GM21528 (cell line): ENCODE measurements around the gene ZNF683.
"Not testable (repeated sequence)": the region's sequence is repeated elsewhere in the genome, so short reads cannot be mapped to it uniquely, and the experiment has no call there.

Source experiments
- ATAC-seq: cut with Tn5 transposase; IDR thresholded peaks from one replicate; pipeline ENCODE4 v1.9.1; 2021; ENCODE audit warnings: mild to moderate bottlenecking, moderate library complexity; ENCODE audit not compliant: unreplicated experiment, low FRiP score

Gene ZNF683

DNA sequence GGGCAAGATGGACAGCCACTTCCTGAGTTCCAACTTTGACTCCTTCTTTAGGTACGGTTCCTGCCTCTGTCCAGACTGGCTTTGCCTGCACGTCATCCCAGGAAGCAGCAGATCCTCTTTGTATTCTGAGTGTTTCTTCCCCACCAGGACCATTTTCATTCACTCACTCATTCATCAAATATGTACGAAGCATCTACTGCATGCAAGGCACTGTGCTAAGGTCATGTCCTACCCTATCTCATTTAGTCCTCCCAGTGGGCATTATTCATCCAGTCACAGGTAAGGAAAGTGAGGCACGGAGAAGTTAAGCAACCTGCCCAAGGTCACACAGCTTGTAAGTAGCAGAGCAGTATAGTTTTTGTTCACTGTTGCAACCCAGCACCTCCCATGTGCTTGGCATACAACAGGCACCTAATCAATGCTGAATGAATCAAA, 32.5 kb downstream of the ZNF683 start:
- ATAC-seq = no peak

GRCh38 chr1:26338670-26339069, 33.9 kb downstream of the ZNF683 start:
- no peak for ATAC-seq

- ATAC-seq = no peak
Measured at GRCh38 chr1:26337625-26338024, 34.9 kb downstream of the ZNF683 start.

DNA sequence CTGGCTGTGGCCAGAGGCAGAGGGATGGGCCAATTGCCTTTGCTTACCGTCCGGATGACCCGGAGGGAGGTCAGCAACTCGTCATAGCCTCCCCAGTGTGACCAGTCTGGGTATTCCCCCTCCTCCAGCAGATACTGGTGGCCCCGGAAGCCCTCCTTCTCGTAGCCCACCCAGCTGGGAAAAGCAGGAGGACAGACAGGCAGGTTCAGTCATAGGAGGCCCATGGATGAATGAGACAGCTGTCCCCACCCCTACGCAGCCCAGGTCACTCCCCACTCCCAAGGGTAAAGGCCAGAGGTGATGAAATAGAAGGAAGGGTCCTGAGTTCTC, 35.4 kb downstream of the ZNF683 start:
- no peak for ATAC-seq

DNA sequence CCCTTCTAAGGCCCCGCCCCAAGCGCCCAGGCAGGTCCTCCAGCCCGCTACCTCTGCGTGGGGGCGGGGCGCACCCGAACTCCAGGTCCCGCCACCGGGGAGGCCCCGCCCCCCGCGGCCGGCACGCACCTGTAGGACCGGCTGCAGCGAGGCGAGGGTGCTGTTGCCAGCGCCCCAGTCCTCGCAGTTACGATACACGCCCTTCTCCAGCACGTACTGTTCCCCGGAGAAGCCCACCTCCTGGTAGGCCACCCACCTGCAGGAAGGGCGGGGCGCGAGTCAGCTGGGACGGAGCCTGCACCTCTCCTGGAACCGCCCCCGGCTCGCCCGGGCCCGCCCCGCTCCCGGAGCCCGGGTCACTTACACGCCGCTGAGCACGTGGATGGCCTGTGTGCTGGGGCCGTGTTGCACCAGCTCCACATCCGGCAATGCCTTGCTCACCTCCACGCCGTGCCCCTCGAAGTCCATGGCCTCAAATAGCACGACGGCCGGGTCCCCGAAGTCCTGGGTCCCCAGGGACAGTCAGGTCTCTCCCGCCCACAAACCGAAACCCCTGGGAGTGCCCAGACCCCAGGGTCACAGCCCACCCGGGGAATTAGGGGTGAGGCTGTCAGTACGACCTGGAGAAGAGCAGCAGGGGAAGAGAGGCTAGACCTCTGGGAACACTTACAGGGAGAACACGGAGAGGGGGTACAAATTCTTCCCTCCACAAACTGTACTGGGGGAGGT, 35.9 kb downstream of the ZNF683 start:
- peak; percentile 62 for ATAC-seq

GRCh38 chr1:26335774-26336476, 36.6 kb downstream of the ZNF683 start:
- ATAC-seq = no peak

DNA sequence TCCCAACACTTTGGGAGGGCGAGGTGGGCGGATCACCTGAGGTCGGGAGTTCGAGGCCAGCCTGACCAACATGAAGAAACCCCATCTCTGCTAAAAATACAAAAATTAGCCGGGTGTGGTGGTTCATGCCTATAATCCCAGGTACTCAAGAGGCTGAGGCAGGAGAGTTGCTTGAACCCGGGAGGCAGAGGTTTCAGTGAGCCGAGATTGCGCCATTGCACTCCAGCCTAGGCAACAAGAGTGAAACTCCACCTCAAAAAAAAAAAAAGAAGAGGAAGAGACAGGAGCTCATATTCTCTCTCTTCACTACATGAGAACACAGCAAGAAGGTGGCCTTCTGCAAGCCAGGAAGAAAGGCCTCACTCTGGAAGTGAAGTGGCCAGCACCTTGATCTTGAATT, 39.2 kb downstream of the ZNF683 start:
- not testable (repeated sequence) for ATAC-seq

- no peak for ATAC-seq
Measured at GRCh38 chr1:26330276-26330675, 42.3 kb downstream of the ZNF683 start.

DNA sequence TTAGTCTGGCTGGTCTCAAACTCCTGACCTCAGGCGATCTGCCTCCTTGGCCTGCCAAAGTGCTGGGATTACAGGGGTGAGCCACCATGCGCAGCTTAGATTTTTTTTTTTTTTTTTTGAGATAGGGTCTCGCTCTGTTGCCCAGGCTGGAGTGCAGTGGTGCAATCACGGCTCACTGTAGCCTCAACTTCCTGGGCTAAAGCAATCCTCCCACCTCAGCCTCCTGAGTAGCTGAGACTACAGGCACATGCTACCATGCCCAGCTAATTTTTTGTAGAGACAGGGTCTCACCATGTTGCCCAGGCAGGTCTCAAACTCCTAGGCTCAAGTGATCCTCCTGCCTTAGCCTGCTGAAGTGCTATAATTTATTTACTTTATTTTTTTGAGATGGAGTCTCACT, 43.2 kb downstream of the ZNF683 start:
- not testable (repeated sequence) for ATAC-seq

DNA sequence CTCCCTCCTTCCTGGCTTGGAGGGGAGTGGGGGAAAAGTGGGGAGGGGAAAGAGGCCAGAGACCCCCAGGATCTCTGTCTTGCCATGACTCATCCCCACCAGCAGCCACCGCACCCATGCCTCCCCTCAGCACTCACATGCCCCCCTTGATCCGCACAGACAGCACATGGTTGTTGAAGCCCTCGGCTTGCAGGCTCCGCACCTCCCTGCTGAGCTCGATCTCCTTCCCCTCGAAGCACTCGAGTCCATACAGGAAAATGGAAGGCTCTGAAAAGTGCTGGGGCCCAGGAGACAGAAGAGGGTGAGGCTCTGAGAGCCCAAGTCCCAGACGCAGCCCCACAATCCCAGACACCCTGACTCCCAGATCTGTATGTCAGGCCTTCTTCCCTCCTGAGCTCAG, 44.0 kb downstream of the ZNF683 start:
- no peak for ATAC-seq

- no peak for ATAC-seq
Measured at GRCh38 chr1:26327956-26328362, 44.6 kb downstream of the ZNF683 start.

GRCh38 chr1:26324550-26324949, 48.0 kb downstream of the ZNF683 start:
- ATAC-seq = no peak

- no peak for ATAC-seq
Measured at GRCh38 chr1:26323382-26323781, 49.2 kb downstream of the ZNF683 start.

- no peak for ATAC-seq
Measured at GRCh38 chr1:26322042-26322331, 50.6 kb downstream of the ZNF683 start.

- no peak for ATAC-seq
Measured at GRCh38 chr1:26321315-26322041, 51.1 kb downstream of the ZNF683 start.

DNA sequence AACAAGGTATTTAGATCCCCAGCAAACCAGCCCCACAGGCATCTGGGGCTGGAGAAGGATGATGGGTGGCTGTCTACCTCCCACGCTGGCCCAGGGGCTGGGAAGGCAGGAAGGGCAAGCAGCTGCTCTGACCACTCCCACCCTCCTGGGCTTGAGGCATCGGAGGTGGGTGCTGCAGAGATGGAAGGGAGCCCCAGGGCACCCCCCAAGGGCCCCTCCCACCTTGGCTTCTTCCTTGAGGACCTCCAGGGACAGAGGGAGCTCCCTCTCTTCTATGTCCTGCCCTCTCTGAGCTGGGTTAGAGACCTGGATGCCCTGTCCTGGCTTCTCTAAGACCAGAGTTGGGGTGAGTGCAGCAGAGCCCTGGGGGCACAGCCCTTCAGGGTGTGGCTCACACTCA, 51.7 kb downstream of the ZNF683 start:
- ATAC-seq = no peak

GRCh38 chr1:26318338-26319064, 54.0 kb downstream of the ZNF683 start:
- no peak for ATAC-seq

- peak; percentile 39 for ATAC-seq
Measured at GRCh38 chr1:26317612-26318337, 54.8 kb downstream of the ZNF683 start, which contains the start of gene CD52. Gene CD52, plus strand, starts transcription at chr1:26317958. Its CDS starts 60 bp downstream, at chr1:26318018.

DNA sequence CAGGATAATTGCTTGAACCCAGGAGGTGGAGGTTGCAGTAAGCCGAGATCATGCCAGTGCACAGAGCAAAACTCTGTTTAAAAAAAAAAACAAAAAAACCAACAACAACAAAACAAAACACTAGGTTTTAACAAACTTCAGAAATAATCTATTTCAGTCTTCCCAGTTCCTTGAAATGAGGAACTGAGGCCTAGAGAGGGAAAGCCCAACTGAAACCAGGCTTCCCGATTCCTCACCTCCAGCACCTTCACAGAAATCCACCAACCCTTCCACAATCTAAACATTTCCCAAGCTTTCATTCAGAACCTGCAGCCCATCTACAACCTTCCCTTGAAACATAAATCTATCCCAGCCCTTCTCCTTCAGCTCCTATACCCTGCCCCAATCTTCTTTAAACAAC, 55.4 kb downstream of the ZNF683 start:
- ATAC-seq = no peak
